HEK293T (cell line): Measurements from ENCODE around the gene DBN1.

Experiments
- ARNT ChIP-seq: fragments of 450-650 bp; IDR thresholded peaks from 2 replicates; pipeline ENCODE4 v1.6.1; 2017; ENCODE audit warnings: mild to moderate bottlenecking
- BHLHE40 ChIP-seq: fragments of 450-650 bp; IDR thresholded peaks from 2 replicates; pipeline ENCODE4 v1.6.1; 2016; ENCODE audit warnings: mild to moderate bottlenecking, moderate library complexity, borderline replicate concordance
- CTBP1 ChIP-seq: fragments of 450-650 bp; IDR thresholded peaks from 2 replicates; pipeline ENCODE4 v1.6.1; 2016; ENCODE audit warnings: borderline replicate concordance
- ELF4 ChIP-seq: fragments of 450-650 bp; IDR thresholded peaks from 2 replicates; pipeline ENCODE4 v1.6.1; 2017; ENCODE audit warnings: antibody characterized with exemption
- FOXK2 ChIP-seq: fragments of 450-650 bp; IDR thresholded peaks from 2 replicates; pipeline ENCODE4 v1.6.1; 2016; ENCODE audit warnings: mild to moderate bottlenecking
- HDGF ChIP-seq: fragments of 450-650 bp; IDR thresholded peaks from 2 replicates; pipeline ENCODE4 v1.6.1; 2017; ENCODE audit warnings: antibody characterized with exemption, borderline replicate concordance
- L3MBTL2 ChIP-seq: fragments of 450-650 bp; conservative IDR thresholded peaks from 2 replicates; pipeline ENCODE4 v1.6.1; 2016; ENCODE audit warnings: mild to moderate bottlenecking
- NFRKB ChIP-seq: fragments of 450-650 bp; IDR thresholded peaks from 2 replicates; pipeline ENCODE4 v1.6.1; 2016; ENCODE audit warnings: mild to moderate bottlenecking, moderate library complexity
- SP1 ChIP-seq: fragments of 450-650 bp; IDR thresholded peaks from 2 replicates; pipeline ENCODE4 v1.6.1; 2017
- SUZ12 ChIP-seq: fragments of 450-650 bp; IDR thresholded peaks from 2 replicates; pipeline ENCODE4 v1.6.1; 2016; ENCODE audit warnings: mild to moderate bottlenecking
- TARDBP ChIP-seq: fragments of 450-650 bp; IDR thresholded peaks from 2 replicates; pipeline ENCODE4 v1.6.1; 2016
- ZNF384 ChIP-seq: fragments of 450-650 bp; IDR thresholded peaks from 2 replicates; pipeline ENCODE4 v1.6.1; 2016
- TF ChIP-seq, protein P1 (sequence below): fragments of 450-650 bp; IDR thresholded peaks from 2 replicates; pipeline ENCODE4 v1.6.1; 2016

DNA sequence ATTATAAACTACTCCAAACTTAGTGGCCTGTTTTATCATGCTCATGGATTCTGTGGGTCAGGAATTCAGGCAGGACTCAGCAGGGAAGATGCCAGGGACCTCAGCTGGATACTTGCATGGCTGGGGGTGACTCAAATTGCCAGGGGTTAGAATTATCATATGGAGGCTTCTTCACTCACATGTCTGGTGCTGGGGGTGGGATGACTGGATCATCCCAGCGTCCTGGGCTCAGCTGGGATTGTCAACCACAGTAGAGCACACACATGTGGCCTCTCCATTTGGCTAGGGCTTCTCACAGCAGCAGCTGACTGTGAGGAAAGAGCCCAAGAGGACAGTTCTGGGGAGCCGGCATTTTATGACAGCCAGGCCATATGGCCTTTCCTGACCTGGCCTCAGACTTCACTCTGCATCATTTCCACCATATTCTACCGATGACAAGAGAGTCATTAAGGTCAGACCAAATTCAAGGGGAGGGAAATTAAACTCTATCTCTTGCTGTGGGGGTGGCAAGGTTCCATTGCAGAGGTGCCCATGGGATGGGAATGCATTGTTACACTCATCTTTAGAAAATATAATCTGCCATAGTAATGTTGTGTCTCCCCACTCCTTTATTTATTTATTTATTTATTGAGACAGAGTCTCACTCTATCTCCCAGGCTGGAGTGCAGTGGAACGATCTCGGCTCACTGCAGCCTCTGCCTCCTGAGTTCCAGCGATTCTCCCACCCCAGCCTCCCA is 52.2 kb downstream of the DBN1 start:
- TF ChIP-seq ZNF384: no peak
- no peak for TF ChIP-seq SP1
- no peak for TF ChIP-seq HDGF
- TF ChIP-seq BHLHE40: no peak
- no peak for TF ChIP-seq ELF4
- TF ChIP-seq L3MBTL2: no peak
- TF ChIP-seq NFRKB: no peak
- TF ChIP-seq TARDBP: no peak
- TF ChIP-seq ARNT: no peak
- no peak for TF ChIP-seq FOXK2
- no peak for TF ChIP-seq SUZ12
- TF ChIP-seq, protein P1, sequence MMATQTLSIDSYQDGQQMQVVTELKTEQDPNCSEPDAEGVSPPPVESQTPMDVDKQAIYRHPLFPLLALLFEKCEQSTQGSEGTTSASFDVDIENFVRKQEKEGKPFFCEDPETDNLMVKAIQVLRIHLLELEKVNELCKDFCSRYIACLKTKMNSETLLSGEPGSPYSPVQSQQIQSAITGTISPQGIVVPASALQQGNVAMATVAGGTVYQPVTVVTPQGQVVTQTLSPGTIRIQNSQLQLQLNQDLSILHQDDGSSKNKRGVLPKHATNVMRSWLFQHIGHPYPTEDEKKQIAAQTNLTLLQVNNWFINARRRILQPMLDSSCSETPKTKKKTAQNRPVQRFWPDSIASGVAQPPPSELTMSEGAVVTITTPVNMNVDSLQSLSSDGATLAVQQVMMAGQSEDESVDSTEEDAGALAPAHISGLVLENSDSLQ: no peak
- no peak for TF ChIP-seq CTBP1
